Uterus (tissue), 4 donors: ENCODE results near the gene RAB10. TPM values are rescaled to one million over a fixed set of nuclear protein-coding genes. Genes with fewer than 3 reads are reported as not detected.

Experiments
- DNase-seq, 2 donors: peaks; one replicate each; pipeline ENCODE4 v3.0.0-alpha.2; 2019 to 2020
- H3K27ac ChIP-seq, 2 donors: fragments of 200-600 bp; sonication (generic); 1 replicate in 1 of 2; 2 replicates in 1 of 2; pipeline ENCODE4 v1.5.1; 2016 to 2018
- H3K27me3 ChIP-seq, 2 donors: fragments of 200-600 bp; sonication (generic); one replicate each; pipeline ENCODE4 v1.5.1; 2018 to 2019; ENCODE audit warnings: control low read depth in 1 of 2
- H3K36me3 ChIP-seq, 2 donors: fragments of 200-600 bp; sonication (generic); one replicate each; pipeline ENCODE4 v1.5.1; 2019; ENCODE audit warnings: control low read depth in 1 of 2
- H3K4me1 ChIP-seq, 2 donors: fragments of 200-600 bp; sonication (generic); one replicate each; pipeline ENCODE4 v1.5.1; 2018 to 2019; ENCODE audit warnings: control low read depth in 1 of 2
- H3K4me3 ChIP-seq, 2 donors: fragments of 200-600 bp; sonication (generic); 1 replicate in 1 of 2; 2 replicates in 1 of 2; pipeline ENCODE4 v1.5.1; 2018 to 2019; ENCODE audit warnings: mild to moderate bottlenecking in 1 of 2
- H3K9me3 ChIP-seq, 2 donors: fragments of 200-600 bp; sonication (generic); one replicate each; pipeline ENCODE4 v1.5.1; 2019; ENCODE audit warnings: control low read depth in 1 of 2
- CTCF ChIP-seq, 4 experiments: fragments of 200-600 bp in 2 of 4; fragments of 450-650 bp in 2 of 4; sonication (generic) in 2 of 4; IDR thresholded peaks; one replicate each; pipeline ENCODE4 v1.5.1; 2016 to 2019; ENCODE audit warnings: antibody characterized with exemption in 4 of 4, mild to moderate bottlenecking in 2 of 4, moderate library complexity in 1 of 4
- POLR2A ChIP-seq, 2 donors: fragments of 450-650 bp; IDR thresholded peaks; one replicate each; pipeline ENCODE4 v1.6.1; 2016; ENCODE audit warnings: antibody characterized with exemption in 2 of 2, mild to moderate bottlenecking in 1 of 2, moderate library complexity in 1 of 2
- intact Hi-C: fragments of 100-400 bp; cut with DNase I; formaldehyde crosslinking; loops from one replicate; pipeline ENCODE4 v1.15.1; 2023; ENCODE audit warnings: low total_unique reads
- total RNA-seq, 4 donors: library from RNA; depleted of rRNA in 3 of 4; stranded (reverse); fragments of >200 nt in 3 of 4; gene quantifications; one replicate each; pipeline versions ENCODE4 v1.1.0 to v1.2.4, GENCODE V29; 2014 to 2023
- donor health status: DM: yes; HTN: yes; CAD: no.

Gene RAB10
- total RNA-seq, 4 donors from 2014 or later, result 45.9 to 219 (median 97.1) TPM

GRCh38 chr2:26058390-26058789, 24.5 kb downstream of the RAB10 start:
- TF ChIP-seq CTCF (IDR thresholded peaks at IDR 0.05) (no peak), POLR2A (IDR thresholded peaks at IDR 0.05) (no peak)
- Histone ChIP-seq H3K4me3 (no peak overlapping the region), H3K27ac (no peak overlapping the region), H3K36me3 (no peaks in the 10 kb centered on the region), H3K9me3 (no peaks in the 10 kb centered on the region), H3K27me3 (no peaks in the 10 kb centered on the region), H3K4me1 (peaks cover 0 to 5% of the 10 kb centered on the region in 2 donors)
- intact Hi-C loops, result no loop called here
- no peak for DNase-seq

GRCh38 chr2:26059542-26059941, 25.7 kb downstream of the RAB10 start:
- H3K27me3 ChIP-seq, result no peaks in the 10 kb centered on the region
- H3K4me3 ChIP-seq, result no peak overlapping the region
- H3K27ac ChIP-seq, result no peak overlapping the region
- no peaks in the 10 kb centered on the region for H3K36me3 ChIP-seq
- TF ChIP-seq POLR2A (IDR thresholded peaks at IDR 0.05) (no peak), CTCF (IDR thresholded peaks at IDR 0.05) (no peak)
- intact Hi-C loops, result no loop called here
- peaks cover 0 to 5% of the 10 kb centered on the region in 2 donors for H3K4me1 ChIP-seq
- H3K9me3 ChIP-seq, result no peaks in the 10 kb centered on the region
- DNase-seq, result no peak

- no peak for DNase-seq
- Histone ChIP-seq H3K9me3 (no peaks in the 10 kb centered on the region), H3K4me3 (no peak overlapping the region), H3K27ac (no peak overlapping the region), H3K4me1 (peaks cover 0 to 4% of the 10 kb centered on the region in 2 donors), H3K36me3 (no peaks in the 10 kb centered on the region), H3K27me3 (no peaks in the 10 kb centered on the region)
- TF ChIP-seq CTCF (IDR thresholded peaks at IDR 0.05), result no peak
- intact Hi-C loops, result no loop called here
Measured at GRCh38 chr2:26061539-26061938, 27.7 kb downstream of the RAB10 start.

- Histone ChIP-seq H3K27ac (no peak overlapping the region), H3K27me3 (no peaks in the 10 kb centered on the region), H3K4me1 (no peaks in the 10 kb centered on the region), H3K9me3 (no peaks in the 10 kb centered on the region), H3K36me3 (no peaks in the 10 kb centered on the region), H3K4me3 (no peak overlapping the region)
- DNase-seq, result no peak
- intact Hi-C loops, result no loop called here
- TF ChIP-seq POLR2A (IDR thresholded peaks at IDR 0.05) (no peak), CTCF (IDR thresholded peaks at IDR 0.05) (no peak)
Measured at GRCh38 chr2:26064846-26065245, 31.0 kb downstream of the RAB10 start.

GRCh38 chr2:26067186-26067974, 33.5 kb downstream of the RAB10 start:
- no peaks in the 10 kb centered on the region for H3K9me3 ChIP-seq
- TF ChIP-seq CTCF (IDR thresholded peaks at IDR 0.05) (no peak), POLR2A (IDR thresholded peaks at IDR 0.05) (no peak)

More at GRCh38 chr2:26067186-26067974, 33.5 kb downstream of the RAB10 start:
- Histone ChIP-seq H3K36me3 (no peaks in the 10 kb centered on the region), H3K4me1 (no peaks in the 10 kb centered on the region), H3K27ac (no peak overlapping the region), H3K27me3 (no peaks in the 10 kb centered on the region), H3K4me3 (no peak overlapping the region)
- DNase-seq, result no peak
- intact Hi-C loops, result no loop called here
